Central memory CD4-positive, alpha-beta T cell (primary cell): Measurements from ENCODE around the gene OMP.

Source experiments
- DNase-seq: peaks from one replicate; pipeline ENCODE4 v3.0.0; 2022

Gene OMP

GRCh38 chr11:77125695-77126094 lies 23.1 kb downstream of the OMP start:
- DNase-seq: no peak

GRCh38 chr11:77126156-77126775 lies 23.6 kb downstream of the OMP start:
- no peak for DNase-seq

- no peak for DNase-seq
These were observed 24.2 kb downstream of the OMP start for GRCh38 chr11:77126861-77127234.

GRCh38 chr11:77127235-77127911 lies 24.7 kb downstream of the OMP start:
- DNase-seq: peak; percentile 43

GRCh38 chr11:77127920-77128691 lies 25.5 kb downstream of the OMP start, which contains the start of gene MYO7A:
Gene MYO7A, plus strand, starts transcription at chr11:77128246. Its CDS starts 2,389 bp downstream, at chr11:77130635.
- no peak for DNase-seq

GRCh38 chr11:77129069-77129841 lies 26.6 kb downstream of the OMP start:
- DNase-seq: no peak

- DNase-seq: no peak
These were observed 27.5 kb downstream of the OMP start for GRCh38 chr11:77129842-77130756.

GRCh38 chr11:77130763-77131513 lies 28.3 kb downstream of the OMP start:
- DNase-seq: no peak

GRCh38 chr11:77131560-77131959 lies 28.9 kb downstream of the OMP start:
- DNase-seq: no peak

- no peak for DNase-seq
These were observed 32.4 kb downstream of the OMP start for GRCh38 chr11:77135069-77135468.

- no peak for DNase-seq
These were observed 33.4 kb downstream of the OMP start for GRCh38 chr11:77136074-77136473.

- DNase-seq: no peak
These were observed 34.3 kb downstream of the OMP start for GRCh38 chr11:77136784-77137420.

GRCh38 chr11:77137421-77137820 lies 34.8 kb downstream of the OMP start:
- no peak for DNase-seq

- no peak for DNase-seq
These were observed 35.5 kb downstream of the OMP start for GRCh38 chr11:77138106-77138649.

GRCh38 chr11:77139201-77139600 lies 36.6 kb downstream of the OMP start:
- no peak for DNase-seq

- DNase-seq: no peak
These were observed 37.7 kb downstream of the OMP start for GRCh38 chr11:77140231-77140851.

- no peak for DNase-seq
These were observed 38.4 kb downstream of the OMP start for GRCh38 chr11:77141034-77141433.

GRCh38 chr11:77141475-77141874 lies 38.8 kb downstream of the OMP start:
- DNase-seq: no peak

GRCh38 chr11:77142091-77142975 lies 39.7 kb downstream of the OMP start:
- no peak for DNase-seq
